ENCODE results near the gene GLI1.

- TF ChIP-seq CTCF (IDR thresholded peaks at IDR 0.05) (no peak), POLR2A (IDR thresholded peaks at IDR 0.05) (no peak)
These were observed 57.6 kb downstream of the GLI1 start for GRCh38 chr12:57517187-57517586.
